ENCODE measurements around the gene SLC39A12. TPM values are rescaled to one million over a fixed set of nuclear protein-coding genes. Genes with fewer than 3 reads are reported as not detected.

The SLC39A12 gene
- polyA plus RNA-seq, 1 of the 3 experiments (the other 2 are of a cell fraction) = not detected

GRCh38 chr10:17965649-17966235 lies 14.0 kb downstream of the SLC39A12 start:
- no peaks in the 10 kb centered on the region for H3F3A ChIP-seq (replicated peaks; ENCODE audit: insufficient read depth)
- no peaks in the 10 kb centered on the region for H3K36me3 ChIP-seq (replicated peaks in 1 of 2; ENCODE audit: control insufficient read depth in 1 of 2, insufficient read depth in 2 of 2, low read length in 1 of 2)
- 74% methylated on average over 8 of the region's 8 CpGs for WGBS (ENCODE audit: low lambda C conversion rate)
- ChIA-PET CTCF (no interaction called here), POLR2A (no interaction called here)
- no peaks in the 10 kb centered on the region for H4K20me1 ChIP-seq (ENCODE audit: insufficient read depth)
- no peak overlapping the region for H3K9ac ChIP-seq
- no peak overlapping the region for H3K27ac ChIP-seq (ENCODE audit: low read depth in 2 of 2, low read length in 1 of 2)
- no peak overlapping the region for H3K4me2 ChIP-seq
- peaks cover 4% of the 10 kb centered on the region; the same call in 1 of the 2 replicates for H3K9me2 ChIP-seq
- no peak overlapping the region for H2AFZ ChIP-seq (ENCODE audit: low read depth)
- H3K27me3 ChIP-seq (ENCODE audit: insufficient read depth) = no peaks in the 10 kb centered on the region
- TF ChIP-seq MXI1 (IDR thresholded peaks at IDR 0.05; ENCODE audit: low read depth, low read length) (no peak), REST (IDR thresholded peaks at IDR 0.05; ENCODE audit: low read depth, low read length) (no peak)
- 0 out of 2 replicates have a peak, but pooled peaks cover 5% of the 10 kb centered on the region for H3K9me3 ChIP-seq
- no peak for DNase-seq
- H3K4me1 ChIP-seq (ENCODE audit: control insufficient read depth in 1 of 2, insufficient read depth in 2 of 2, low read depth in 1 of 2, low read length in 1 of 2) = no peaks in the 10 kb centered on the region
- no peak overlapping the region for H3K4me3 ChIP-seq (ENCODE audit: low read depth in 2 of 2, low read length in 1 of 2)
- no peaks in the 10 kb centered on the region for H3K79me2 ChIP-seq (ENCODE audit: insufficient read depth)

- H3K4me2 ChIP-seq = no peak overlapping the region
- 80% methylated on average over 3 of the region's 3 CpGs for WGBS (ENCODE audit: low lambda C conversion rate)
These were observed 22.8 kb downstream of the SLC39A12 start for GRCh38 chr10:17974505-17974904.

More at GRCh38 chr10:17974505-17974904, 22.8 kb downstream of the SLC39A12 start:
- no peaks in the 10 kb centered on the region for H4K20me1 ChIP-seq (ENCODE audit: insufficient read depth)
- H3K36me3 ChIP-seq (replicated peaks in 1 of 2; ENCODE audit: control insufficient read depth in 1 of 2, insufficient read depth in 2 of 2, low read length in 1 of 2) = no peaks in the 10 kb centered on the region
- no peak overlapping the region for H2AFZ ChIP-seq (ENCODE audit: low read depth)
- TF ChIP-seq RFX5 (IDR thresholded peaks at IDR 0.05; ENCODE audit: low read length) (no peak), POLR2AphosphoS5 (IDR thresholded peaks at IDR 0.05; ENCODE audit: low read depth, low read length) (no peak), FOXM1 (IDR thresholded peaks at IDR 0.05; ENCODE audit: low read depth) (no peak), ELF1 (IDR thresholded peaks at IDR 0.05) (no peak), MXI1 (IDR thresholded peaks at IDR 0.05; ENCODE audit: low read depth, low read length) (no peak), NFIC (IDR thresholded peaks at IDR 0.05; ENCODE audit: borderline replicate concordance) (no peak), TCF12 (IDR thresholded peaks at IDR 0.05) (no peak), GABPA (IDR thresholded peaks at IDR 0.05; ENCODE audit: low read depth) (no peak), MAX (IDR thresholded peaks at IDR 0.05; ENCODE audit: low read depth) (no peak), IRF3 (IDR thresholded peaks at IDR 0.05; ENCODE audit: low read depth, low read length) (no peak), TAF1 (IDR thresholded peaks at IDR 0.05; ENCODE audit: borderline replicate concordance, low read depth, low read length) (no peak), CTCF (IDR thresholded peaks at IDR 0.05) (no peak), USF1 (IDR thresholded peaks at IDR 0.05; ENCODE audit: borderline replicate concordance, low read depth) (no peak)
- H3K79me2 ChIP-seq (ENCODE audit: insufficient read depth) = no peaks in the 10 kb centered on the region
- no peak overlapping the region for H3K27ac ChIP-seq (ENCODE audit: low read depth in 2 of 2, low read length in 1 of 2)
- ChIA-PET POLR2A (no interaction called here), CTCF (no interaction called here)
- no peaks in the 10 kb centered on the region for H3K9me2 ChIP-seq
- H3K27me3 ChIP-seq (ENCODE audit: insufficient read depth) = no peaks in the 10 kb centered on the region
- no peak overlapping the region for H3K9ac ChIP-seq
- H3F3A ChIP-seq (replicated peaks; ENCODE audit: insufficient read depth) = no peaks in the 10 kb centered on the region
- no peak for DNase-seq
- no peak overlapping the region for H3K4me3 ChIP-seq (ENCODE audit: low read depth in 2 of 2, low read length in 1 of 2)
- H3K4me1 ChIP-seq (ENCODE audit: control insufficient read depth in 1 of 2, insufficient read depth in 2 of 2, low read depth in 1 of 2, low read length in 1 of 2) = no peaks in the 10 kb centered on the region
- no peaks in the 10 kb centered on the region for H3K9me3 ChIP-seq

Data from SK-N-SH (cell line).